GM19455 (cell line): Measurements from ENCODE around the gene CEACAM3.

ENCODE experiments used
- ATAC-seq: cut with Tn5 transposase; IDR thresholded peaks from one replicate; pipeline ENCODE4 v1.9.1; 2021; ENCODE audit not compliant: unreplicated experiment

Gene CEACAM3

GRCh38 chr19:41792513-41793413 lies 3.6 kb upstream of the CEACAM3 start:
- ATAC-seq = no peak

GRCh38 chr19:41793414-41793727 lies 3.0 kb upstream of the CEACAM3 start:
- no peak for ATAC-seq

- no peak for ATAC-seq
Measured at GRCh38 chr19:41795031-41795461, 1.3 kb upstream of the CEACAM3 start.

- ATAC-seq = no peak
Measured at GRCh38 chr19:41796901-41797300, 514 bp downstream of the CEACAM3 start.

- ATAC-seq = no peak
Measured at GRCh38 chr19:41799444-41800000, 3.1 kb downstream of the CEACAM3 start.

- no peak for ATAC-seq
Measured at GRCh38 chr19:41801031-41801430, 4.6 kb downstream of the CEACAM3 start.

GRCh38 chr19:41801792-41802211 lies 5.4 kb downstream of the CEACAM3 start:
- no peak for ATAC-seq

GRCh38 chr19:41802770-41803169 lies 6.4 kb downstream of the CEACAM3 start:
- ATAC-seq = no peak

- no peak for ATAC-seq
Measured at GRCh38 chr19:41804336-41804735, 7.9 kb downstream of the CEACAM3 start.

GRCh38 chr19:41807176-41807575 lies 10.8 kb downstream of the CEACAM3 start:
- no peak for ATAC-seq

GRCh38 chr19:41808663-41809566 lies 12.5 kb downstream of the CEACAM3 start:
- ATAC-seq = no peak

- no peak for ATAC-seq
Measured at GRCh38 chr19:41810301-41810700, 13.9 kb downstream of the CEACAM3 start.

- no peak for ATAC-seq
Measured at GRCh38 chr19:41811036-41811435, 14.6 kb downstream of the CEACAM3 start.

- no peak for ATAC-seq
Measured at GRCh38 chr19:41811981-41812380, 15.6 kb downstream of the CEACAM3 start.

GRCh38 chr19:41813911-41814310 lies 17.5 kb downstream of the CEACAM3 start:
- ATAC-seq = no peak

GRCh38 chr19:41815301-41815700 lies 18.9 kb downstream of the CEACAM3 start:
- no peak for ATAC-seq

GRCh38 chr19:41816761-41817160 lies 20.4 kb downstream of the CEACAM3 start:
- no peak for ATAC-seq

GRCh38 chr19:41821003-41821735 lies 24.8 kb downstream of the CEACAM3 start:
- no peak for ATAC-seq

- ATAC-seq = no peak
Measured at GRCh38 chr19:41837981-41838708, 41.8 kb downstream of the CEACAM3 start.

GRCh38 chr19:41839211-41839610 lies 42.8 kb downstream of the CEACAM3 start:
- no peak for ATAC-seq
